A549 treated with GW870086 at 1 μM for 4 hours (cell line): ENCODE measurements around the gene CCDC112. TPM values are rescaled to one million over a fixed set of nuclear protein-coding genes. Genes with fewer than 3 reads are reported as not detected.

Source experiments
- total RNA-seq: library from RNA; stranded (reverse); fragments of 200-300 nt; extraction: Qiagen RNA extraction; gene quantifications from 5 replicates; pipeline ENCODE4 v1.2.3, GENCODE V29; 2022; ENCODE audit warnings: low read depth

The CCDC112 gene, protein sequence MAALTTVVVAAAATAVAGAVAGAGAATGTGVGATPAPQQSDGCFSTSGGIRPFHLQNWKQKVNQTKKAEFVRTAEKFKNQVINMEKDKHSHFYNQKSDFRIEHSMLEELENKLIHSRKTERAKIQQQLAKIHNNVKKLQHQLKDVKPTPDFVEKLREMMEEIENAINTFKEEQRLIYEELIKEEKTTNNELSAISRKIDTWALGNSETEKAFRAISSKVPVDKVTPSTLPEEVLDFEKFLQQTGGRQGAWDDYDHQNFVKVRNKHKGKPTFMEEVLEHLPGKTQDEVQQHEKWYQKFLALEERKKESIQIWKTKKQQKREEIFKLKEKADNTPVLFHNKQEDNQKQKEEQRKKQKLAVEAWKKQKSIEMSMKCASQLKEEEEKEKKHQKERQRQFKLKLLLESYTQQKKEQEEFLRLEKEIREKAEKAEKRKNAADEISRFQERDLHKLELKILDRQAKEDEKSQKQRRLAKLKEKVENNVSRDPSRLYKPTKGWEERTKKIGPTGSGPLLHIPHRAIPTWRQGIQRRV
- total RNA-seq: 5.7 to 8.9 TPM (median 8.1 TPM) in 5 replicates

GRCh38 chr5:115296124-115297022, at the start of gene CCDC112:
TSS of gene CCDC112 (minus strand) at chr5:115296654. CDS start at chr5:115296543, 111 bp downstream.

DNA sequence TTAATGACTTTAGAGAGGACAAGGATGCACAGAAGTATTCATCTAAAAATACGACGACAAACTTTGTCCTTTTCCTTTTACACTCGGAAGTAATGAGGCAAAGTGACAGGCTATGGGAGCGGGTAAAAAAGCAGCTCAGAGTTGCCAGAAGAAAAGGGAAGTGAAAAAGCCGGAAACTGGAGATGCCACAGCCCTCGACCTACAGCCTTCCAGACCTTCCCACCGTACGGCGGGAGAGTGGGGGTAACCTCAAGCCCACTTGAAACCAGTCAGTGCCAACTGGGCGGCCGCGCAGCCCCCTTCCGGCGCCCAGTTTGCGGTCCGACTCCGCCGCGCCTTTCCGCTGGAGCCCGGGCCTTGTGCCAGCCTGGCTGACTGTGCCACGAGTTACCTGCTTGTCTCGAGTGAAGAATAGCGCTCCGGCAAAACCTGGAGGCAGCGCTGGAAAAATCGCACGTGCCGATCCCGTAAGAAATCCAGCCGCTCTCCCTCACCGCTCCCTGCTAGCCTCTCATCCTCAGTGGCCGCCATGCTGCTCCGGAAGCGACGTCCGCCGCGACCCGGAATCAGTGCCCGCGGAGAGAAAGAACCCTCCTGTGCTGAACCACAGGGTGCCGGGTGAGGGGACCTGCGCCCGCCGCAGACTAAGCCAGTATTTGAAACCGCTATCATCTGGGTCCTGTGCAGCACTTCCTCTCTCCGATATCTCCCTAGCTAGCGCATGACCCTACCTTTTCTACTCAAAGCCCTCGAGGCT, 34.0 kb downstream of the CCDC112 start, which contains the start of gene PGGT1B:
Gene PGGT1B, minus strand, starts transcription at position 557 of the 757 bp plus-strand sequence. Its CDS starts 26 bp downstream, at position 531.

Other genes with a start within 250 kb of the CCDC112 start
- gene TRIM36, start 126.7 kb downstream of the CCDC112 start, total RNA-seq: 1.1 to 2.3 TPM (median 2.1 TPM) in 5 replicates
- 17.6 to 23.4 TPM (median 21.1 TPM) in 5 replicates for gene PGGT1B, start 33.8 kb downstream of the CCDC112 start, total RNA-seq
- 4.6 to 7.4 TPM (median 6.6 TPM) in 5 replicates for gene FEM1C, start 248.1 kb upstream of the CCDC112 start, total RNA-seq